Neural cell (in vitro differentiated cells): Measurements from ENCODE around the gene CSAD. TPM values are rescaled to one million over a fixed set of nuclear protein-coding genes. Genes with fewer than 3 reads are reported as not detected.

Source experiments
- H2AFZ ChIP-seq: fragments of 200-600, 300-800 bp; sonication (generic), shearing (Covaris generic); 2 replicates; pipeline ENCODE4 v1.6.0; 2014; ENCODE audit warnings: low read depth, mild to moderate bottlenecking, antibody characterized with exemption, low read length, moderate library complexity
- H3F3A ChIP-seq: fragments of 200-600 bp; shearing (Covaris generic); 2 replicates; pipeline ENCODE4 v1.6.1; 2016; ENCODE audit warnings: mild to moderate bottlenecking, moderate library complexity, mixed read lengths, antibody characterized with exemption, low read length; ENCODE audit not compliant: insufficient read depth, poor library complexity, severe bottlenecking
- H3K27ac ChIP-seq: fragments of 200-600, 300-800 bp; sonication (generic), shearing (Covaris generic); 2 replicates; pipeline ENCODE4 v1.5.1; 2014; ENCODE audit warnings: mild to moderate bottlenecking, low read length, moderate library complexity
- H3K27me3 ChIP-seq: fragments of 300-800, 200-600 bp; sonication (generic), shearing (Covaris generic); 2 replicates; pipeline ENCODE4 v1.6.0; 2014; ENCODE audit warnings: mild to moderate bottlenecking, low read depth, low read length, moderate library complexity; ENCODE audit not compliant: insufficient read depth
- H3K36me3 ChIP-seq: fragments of 300-800, 200-600 bp; sonication (generic), shearing (Covaris generic); 2 replicates; pipeline ENCODE4 v1.5.1; 2014; ENCODE audit warnings: mild to moderate bottlenecking, antibody characterized with exemption, low read length, moderate library complexity; ENCODE audit not compliant: insufficient read depth
- H3K4me2 ChIP-seq: fragments of 300-800, 200-600 bp; sonication (generic), shearing (Covaris generic); 2 replicates; pipeline ENCODE4 v1.6.0; 2014; ENCODE audit warnings: mild to moderate bottlenecking, low read length
- H3K4me3 ChIP-seq: fragments of 300-800, 200-600 bp; sonication (generic), shearing (Covaris generic); 2 replicates; pipeline ENCODE4 v1.5.1; 2014; ENCODE audit warnings: mild to moderate bottlenecking, low read length, moderate library complexity
- H3K79me2 ChIP-seq: fragments of 200-600 bp; shearing (Covaris generic); replicated peaks from 2 replicates; pipeline ENCODE4 v1.6.0; 2014; ENCODE audit warnings: mild to moderate bottlenecking, low read length, moderate library complexity; ENCODE audit not compliant: insufficient read depth
- H3K9ac ChIP-seq: fragments of 300-800, 200-600 bp; sonication (generic), shearing (Covaris generic); 2 replicates; pipeline ENCODE4 v1.6.1; 2016; ENCODE audit warnings: mild to moderate bottlenecking, low read length, mixed read lengths
- H3K9me2 ChIP-seq: fragments of 200-600 bp; shearing (Covaris generic); 2 replicates; pipeline ENCODE4 v1.6.1; 2016; ENCODE audit warnings: mild to moderate bottlenecking, low read length, mixed read lengths; ENCODE audit not compliant: insufficient read depth
- H3K9me3 ChIP-seq: fragments of 200-600, 300-800 bp; sonication (generic), shearing (Covaris generic); 2 replicates; pipeline ENCODE4 v1.6.1; 2016; ENCODE audit warnings: mild to moderate bottlenecking, mixed run types, low read length, moderate library complexity, mixed read lengths
- H4K20me1 ChIP-seq: fragments of 200-600 bp; shearing (Covaris generic); 2 replicates; pipeline ENCODE4 v1.6.1; 2016; ENCODE audit warnings: mild to moderate bottlenecking, mixed run types; ENCODE audit not compliant: insufficient read depth
- CTCF ChIP-seq: fragments of 450-650 bp; IDR thresholded peaks from 2 replicates; pipeline ENCODE4 v1.5.1; 2014; ENCODE audit warnings: antibody characterized with exemption, mild to moderate bottlenecking, moderate library complexity; ENCODE audit not compliant: poor library complexity, severe bottlenecking
- EP300 ChIP-seq: fragments of 450-650 bp; conservative IDR thresholded peaks from 2 replicates; pipeline ENCODE4 v1.6.1; 2014; ENCODE audit warnings: antibody characterized with exemption, mild to moderate bottlenecking, moderate library complexity; ENCODE audit not compliant: poor library complexity, severe bottlenecking
- EZH2 ChIP-seq: fragments of 200-600, 300-800 bp; shearing (Covaris generic), sonication (generic); IDR thresholded peaks from 2 replicates; pipeline ENCODE4 v1.6.1; 2014; ENCODE audit warnings: antibody characterized with exemption, low read length, borderline replicate concordance, mild to moderate bottlenecking; ENCODE audit not compliant: insufficient read depth, poor library complexity, severe bottlenecking
- MXI1 ChIP-seq: fragments of 450-650 bp; conservative IDR thresholded peaks from 2 replicates; pipeline ENCODE4 v1.6.1; 2014; ENCODE audit warnings: antibody characterized with exemption, mild to moderate bottlenecking; ENCODE audit not compliant: poor library complexity, severe bottlenecking
- POLR2AphosphoS5 ChIP-seq: IDR thresholded peaks from 2 replicates; pipeline ENCODE4 v1.6.1; 2012
- RAD21 ChIP-seq: fragments of 450-650 bp; conservative IDR thresholded peaks from 2 replicates; pipeline ENCODE4 v1.6.1; 2014; ENCODE audit warnings: antibody characterized with exemption, mild to moderate bottlenecking, moderate library complexity
- REST ChIP-seq: IDR thresholded peaks from 2 replicates; pipeline ENCODE4 v1.6.1; 2012; ENCODE audit warnings: borderline replicate concordance
- SMC3 ChIP-seq: fragments of 450-650 bp; conservative IDR thresholded peaks from 2 replicates; pipeline ENCODE4 v1.6.1; 2014; ENCODE audit warnings: antibody characterized with exemption, mild to moderate bottlenecking, moderate library complexity; ENCODE audit not compliant: poor library complexity
- TAF1 ChIP-seq: IDR thresholded peaks from 2 replicates; pipeline ENCODE4 v1.6.1; 2012; ENCODE audit warnings: low read depth
- polyA plus RNA-seq: library from polyadenylated mRNA; depleted of rRNA; stranded (reverse); fragments of >200 nt; gene quantifications from 2 replicates; pipeline ENCODE4 v1.2.3, GENCODE V29; 2014

The CSAD gene
- polyA plus RNA-seq, 1 donor from 2014 or later: 41.9 TPM

GRCh38 chr12:53193985-53194716 is 13.4 kb upstream of the CSAD start:
- no peaks in the 10 kb centered on the region for H3K9me3 ChIP-seq
- no peak overlapping the region for H3K4me2 ChIP-seq
- H4K20me1 ChIP-seq: no peaks in the 10 kb centered on the region
- H3K9ac ChIP-seq: no peak overlapping the region
- no peak overlapping the region for H2AFZ ChIP-seq
- H3K4me3 ChIP-seq: no peak overlapping the region
- no peaks in the 10 kb centered on the region for H3F3A ChIP-seq
- H3K36me3 ChIP-seq: no peaks in the 10 kb centered on the region
- no peaks in the 10 kb centered on the region for H3K79me2 ChIP-seq
- no peaks in the 10 kb centered on the region for H3K9me2 ChIP-seq
- H3K27ac ChIP-seq: no peak overlapping the region
- peaks cover 18% of the 10 kb centered on the region for H3K27me3 ChIP-seq
- TF ChIP-seq MXI1: no peak
- no peak for TF ChIP-seq CTCF
- no peak for TF ChIP-seq SMC3
- no peak for TF ChIP-seq POLR2AphosphoS5
- TF ChIP-seq TAF1: no peak
- TF ChIP-seq REST: no peak
- TF ChIP-seq RAD21: no peak
- TF ChIP-seq EZH2: no peak
- TF ChIP-seq EP300: no peak

GRCh38 chr12:53193040-53193439 is 12.3 kb upstream of the CSAD start:
- H3K9me2 ChIP-seq: no peaks in the 10 kb centered on the region
- H3K9me3 ChIP-seq: no peaks in the 10 kb centered on the region
- TF ChIP-seq CTCF: no peak
- no peak for TF ChIP-seq RAD21
- no peak for TF ChIP-seq REST
- TF ChIP-seq POLR2AphosphoS5: no peak
- TF ChIP-seq TAF1: no peak
- no peak for TF ChIP-seq EP300
- no peak for TF ChIP-seq MXI1
- no peak for TF ChIP-seq EZH2
- TF ChIP-seq SMC3: no peak
- H3K79me2 ChIP-seq: no peaks in the 10 kb centered on the region
- H4K20me1 ChIP-seq: no peaks in the 10 kb centered on the region
- no peak overlapping the region for H3K4me3 ChIP-seq
- no peak overlapping the region for H3K27ac ChIP-seq
- no peaks in the 10 kb centered on the region for H3K36me3 ChIP-seq
- H3K27me3 ChIP-seq: peaks cover 13% of the 10 kb centered on the region
- no peak overlapping the region for H3K4me2 ChIP-seq
- H3K9ac ChIP-seq: no peak overlapping the region
- no peaks in the 10 kb centered on the region for H3F3A ChIP-seq
- H2AFZ ChIP-seq: no peak overlapping the region
